Suprapubic skin (tissue), 4 donors: ENCODE data around the gene NTF4. TPM values are rescaled to one million over a fixed set of nuclear protein-coding genes. Genes with fewer than 3 reads are reported as not detected.
"Not testable (repeated sequence)": the region's sequence is repeated elsewhere in the genome, so short reads cannot be mapped to it uniquely, and the experiment has no call there.

Source experiments
- DNase-seq, 2 donors: peaks; one replicate each; pipeline ENCODE4 v3.0.0-alpha.2; 2019; ENCODE audit warnings: low spot score in 2 of 2
- H3K27ac ChIP-seq: fragments of 200-600 bp; sonication (generic); one replicate; pipeline ENCODE4 v1.5.1; 2019
- H3K27me3 ChIP-seq: fragments of 200-600 bp; sonication (generic); one replicate; pipeline ENCODE4 v1.5.1; 2019
- H3K36me3 ChIP-seq: fragments of 200-600 bp; sonication (generic); one replicate; pipeline ENCODE4 v1.5.1; 2019
- H3K4me1 ChIP-seq: fragments of 200-600 bp; sonication (generic); one replicate; pipeline ENCODE4 v1.5.1; 2019
- H3K4me3 ChIP-seq: fragments of 200-600 bp; sonication (generic); one replicate; pipeline ENCODE4 v1.5.1; 2019; ENCODE audit warnings: mild to moderate bottlenecking
- H3K9me3 ChIP-seq: fragments of 200-600 bp; sonication (generic); one replicate; pipeline ENCODE4 v1.5.1; 2019
- EP300 ChIP-seq: sonication (generic); formaldehyde crosslinking; IDR thresholded peaks from one replicate; pipeline ENCODE4 v1.6.1; 2017; ENCODE audit warnings: antibody characterized with exemption
- POLR2A ChIP-seq, 2 donors: fragments of 450-650 bp; IDR thresholded peaks; one replicate each; pipeline ENCODE4 v1.6.1; 2017; ENCODE audit warnings: antibody characterized with exemption in 2 of 2, mild to moderate bottlenecking in 2 of 2, moderate library complexity in 2 of 2
- POLR2AphosphoS5 ChIP-seq, 3 donors: sonication (generic); formaldehyde crosslinking; IDR thresholded peaks; one replicate each; pipeline ENCODE4 v1.6.1; 2017; ENCODE audit warnings: antibody characterized with exemption in 3 of 3
- WGBS: methylation state at CpG from one replicate; pipeline ENCODE4 v1.1.5; 2018; 5-methylcytosine and 5-hydroxymethylcytosine counted together
- total RNA-seq, 4 donors: library from RNA; depleted of rRNA; stranded (reverse); fragments of >200 nt; gene quantifications; one replicate each; pipeline ENCODE4 v1.1.0, GENCODE V29; 2016
- TF ChIP-seq, protein P1 (sequence below), 2 donors: fragments of 200-600 bp in 1 of 2; fragments of 450-650 bp in 1 of 2; sonication (generic) in 1 of 2; IDR thresholded peaks; one replicate each; pipeline ENCODE4 v1.5.1; 2016 to 2019; ENCODE audit warnings: antibody characterized with exemption in 2 of 2, mild to moderate bottlenecking in 1 of 2, moderate library complexity in 1 of 2

NTF4 gene
- total RNA-seq, 4 donors from 2014 or later, result 7.8 to 22.5 (median 13.1) TPM

- H3K9me3 ChIP-seq, result no peaks in the 10 kb centered on the region
- no peaks in the 10 kb centered on the region for H3K4me1 ChIP-seq
- H3K4me3 ChIP-seq, result no peak overlapping the region
- H3K27ac ChIP-seq, result no peak overlapping the region
- DNase-seq, result no peak
- no peaks in the 10 kb centered on the region for H3K36me3 ChIP-seq
- 73% methylated on average over 12 of the region's 17 CpGs for WGBS
- no peak for TF ChIP-seq EP300
- TF ChIP-seq, protein P1, sequence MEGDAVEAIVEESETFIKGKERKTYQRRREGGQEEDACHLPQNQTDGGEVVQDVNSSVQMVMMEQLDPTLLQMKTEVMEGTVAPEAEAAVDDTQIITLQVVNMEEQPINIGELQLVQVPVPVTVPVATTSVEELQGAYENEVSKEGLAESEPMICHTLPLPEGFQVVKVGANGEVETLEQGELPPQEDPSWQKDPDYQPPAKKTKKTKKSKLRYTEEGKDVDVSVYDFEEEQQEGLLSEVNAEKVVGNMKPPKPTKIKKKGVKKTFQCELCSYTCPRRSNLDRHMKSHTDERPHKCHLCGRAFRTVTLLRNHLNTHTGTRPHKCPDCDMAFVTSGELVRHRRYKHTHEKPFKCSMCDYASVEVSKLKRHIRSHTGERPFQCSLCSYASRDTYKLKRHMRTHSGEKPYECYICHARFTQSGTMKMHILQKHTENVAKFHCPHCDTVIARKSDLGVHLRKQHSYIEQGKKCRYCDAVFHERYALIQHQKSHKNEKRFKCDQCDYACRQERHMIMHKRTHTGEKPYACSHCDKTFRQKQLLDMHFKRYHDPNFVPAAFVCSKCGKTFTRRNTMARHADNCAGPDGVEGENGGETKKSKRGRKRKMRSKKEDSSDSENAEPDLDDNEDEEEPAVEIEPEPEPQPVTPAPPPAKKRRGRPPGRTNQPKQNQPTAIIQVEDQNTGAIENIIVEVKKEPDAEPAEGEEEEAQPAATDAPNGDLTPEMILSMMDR (IDR thresholded peaks at IDR 0.05), result no peak
- no peak for TF ChIP-seq POLR2AphosphoS5 (IDR thresholded peaks at IDR 0.05)
- no peak for TF ChIP-seq POLR2A (IDR thresholded peaks at IDR 0.05)
- no peaks in the 10 kb centered on the region for H3K27me3 ChIP-seq
These were observed 22.4 kb downstream of the NTF4 start for GRCh38 chr19:49042177-49042576.

DNA sequence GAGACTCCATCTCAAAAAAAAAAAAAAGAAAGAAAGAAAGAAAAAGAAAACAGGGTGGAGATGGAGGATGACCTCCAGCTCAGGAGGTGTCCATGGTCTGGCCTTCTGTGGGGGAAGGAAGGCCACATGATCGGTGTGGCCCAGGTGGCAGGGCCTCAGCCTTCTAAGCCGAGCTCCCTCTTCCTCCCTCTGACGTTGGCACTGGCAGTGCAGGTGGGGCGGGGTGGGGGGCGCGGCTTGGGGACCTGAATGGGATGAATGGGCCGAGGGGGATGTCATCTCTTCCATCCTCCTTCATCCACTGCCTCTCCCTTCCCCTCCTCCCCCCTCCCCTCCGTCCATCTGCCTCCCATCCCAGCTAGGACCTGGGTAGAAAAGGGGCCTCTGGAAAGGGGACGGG lies 24.9 kb downstream of the NTF4 start:
- H3K4me1 ChIP-seq, H3K9me3 ChIP-seq, DNase-seq, H3K27ac ChIP-seq, H3K4me3 ChIP-seq, H3K36me3 ChIP-seq, H3K27me3 ChIP-seq: not testable (repeated sequence)
- WGBS, result 59% methylated on average over 9 of the region's 9 CpGs

DNA sequence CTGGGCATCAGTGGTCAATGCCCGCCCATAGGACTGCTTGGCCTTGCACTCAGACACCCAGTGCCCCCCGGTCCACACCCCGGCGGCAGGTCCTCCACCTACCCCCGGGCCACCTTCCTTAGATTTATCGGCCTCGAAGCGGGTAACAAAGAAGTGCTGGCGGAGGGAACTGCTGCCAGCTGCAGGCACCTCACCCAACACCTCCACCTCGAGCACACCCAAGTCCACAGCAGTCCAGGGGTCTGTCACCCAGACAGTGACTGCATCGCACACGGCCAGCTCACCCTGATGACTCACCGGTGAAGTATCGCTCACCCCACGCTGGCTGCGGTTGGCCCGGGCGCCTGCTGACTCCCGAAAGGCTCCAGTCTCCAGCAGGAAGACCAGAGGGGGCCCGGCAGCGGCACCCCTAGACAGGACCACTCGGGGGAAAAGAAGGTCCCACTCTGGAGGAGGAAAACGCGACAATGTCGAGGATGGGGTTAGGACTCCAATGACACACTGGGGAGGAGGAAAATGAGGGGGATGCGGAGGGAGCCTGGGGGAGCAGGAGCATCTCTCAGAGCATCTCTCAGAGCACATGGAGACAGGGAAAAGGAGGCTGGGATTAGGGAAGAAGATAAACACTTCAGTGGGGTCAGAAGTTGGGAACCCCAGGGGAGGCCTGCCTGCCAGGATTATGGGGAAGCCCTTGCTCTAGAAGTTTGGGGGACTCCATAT lies 25.9 kb downstream of the NTF4 start:
- WGBS, result 86% methylated on average over 25 of the region's 26 CpGs
- H3K9me3 ChIP-seq, H3K27me3 ChIP-seq, H3K27ac ChIP-seq, H3K4me1 ChIP-seq, DNase-seq, H3K36me3 ChIP-seq, H3K4me3 ChIP-seq: not testable (repeated sequence)

- H3K4me3 ChIP-seq, H3K9me3 ChIP-seq, H3K27me3 ChIP-seq, H3K36me3 ChIP-seq, H3K4me1 ChIP-seq, DNase-seq, H3K27ac ChIP-seq: not testable (repeated sequence)
- 95% methylated on average over 6 of the region's 8 CpGs for WGBS
These were observed 26.5 kb downstream of the NTF4 start for GRCh38 chr19:49038111-49038510.

DNA sequence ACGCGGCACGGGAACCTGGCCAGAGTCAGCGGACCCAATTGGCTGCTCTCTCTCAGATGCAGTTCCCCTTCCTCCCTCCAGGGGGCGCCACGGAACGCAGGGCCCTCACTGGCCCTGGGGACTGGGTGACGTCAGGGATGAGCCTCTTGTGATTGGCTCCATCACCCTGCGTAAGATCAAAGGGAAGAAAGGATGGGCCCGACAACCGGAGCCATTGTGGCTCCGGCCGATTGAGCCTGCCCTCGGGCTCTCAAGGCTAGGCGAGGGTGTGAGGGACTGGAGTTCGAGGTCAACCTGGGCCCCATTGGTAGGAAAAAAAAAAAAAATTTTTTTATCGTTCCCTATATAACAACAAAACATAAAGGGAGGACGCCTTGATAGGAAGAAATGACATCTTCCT lies 27.8 kb downstream of the NTF4 start, which contains the start of gene CGB1:
TSS of gene CGB1 (minus strand) at position 81 of the 400 bp plus-strand sequence. CDS start 184 bp downstream, outside the sequence.
- H3K27ac ChIP-seq, DNase-seq, H3K4me1 ChIP-seq, H3K9me3 ChIP-seq, H3K27me3 ChIP-seq, H3K4me3 ChIP-seq, H3K36me3 ChIP-seq: not testable (repeated sequence)
- 59% methylated on average over 12 of the region's 18 CpGs for WGBS
- TF ChIP-seq, protein P1 (IDR thresholded peaks at IDR 0.05), result peak in 1 of 2 donors; percentile 19

- not testable (repeated sequence) for H3K9me3 ChIP-seq, H3K27me3 ChIP-seq, H3K36me3 ChIP-seq, H3K4me3 ChIP-seq, H3K27ac ChIP-seq, H3K4me1 ChIP-seq, DNase-seq
- TF ChIP-seq, protein P1 (IDR thresholded peaks at IDR 0.05), result peak in 1 of 2 donors; percentile 39
- 13% methylated on average over 24 of the region's 28 CpGs for WGBS
These were observed 32.8 kb downstream of the NTF4 start, which contains the start of gene CGB2 for GRCh38 chr19:49031642-49032301. TSS of gene CGB2 (plus strand) at chr19:49031890. CDS start at chr19:49032096, 206 bp downstream.

- 95% methylated on average over 3 of the region's 8 CpGs for WGBS
- not testable (repeated sequence) for H3K36me3 ChIP-seq, H3K4me3 ChIP-seq, H3K27me3 ChIP-seq, H3K27ac ChIP-seq, H3K9me3 ChIP-seq, H3K4me1 ChIP-seq, DNase-seq
These were observed 34.3 kb downstream of the NTF4 start for GRCh38 chr19:49030323-49030722.

DNA sequence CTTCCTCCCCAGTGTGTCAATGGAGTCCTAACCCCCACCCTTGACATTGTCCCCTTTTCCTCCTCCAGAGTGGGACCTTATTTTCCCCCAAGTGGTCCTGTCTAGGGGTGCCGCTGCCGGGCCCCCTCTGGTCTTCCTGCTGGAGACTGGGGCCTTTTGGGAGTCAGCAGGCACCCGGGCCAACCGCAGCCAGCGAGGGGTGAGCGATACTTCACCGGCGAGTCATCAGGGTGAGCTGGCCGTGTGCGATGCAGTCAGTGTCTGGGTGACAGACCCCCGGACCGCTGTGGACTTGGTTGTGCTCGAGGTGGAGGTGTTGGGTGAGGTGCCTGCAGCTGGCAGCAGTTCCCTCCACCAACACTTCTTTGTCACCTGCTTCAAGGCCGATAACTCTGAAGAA lies 34.9 kb downstream of the NTF4 start:
- WGBS, result 85% methylated on average over 14 of the region's 14 CpGs
- H3K4me3 ChIP-seq, H3K9me3 ChIP-seq, DNase-seq, H3K36me3 ChIP-seq, H3K27ac ChIP-seq, H3K4me1 ChIP-seq, H3K27me3 ChIP-seq: not testable (repeated sequence)

DNA sequence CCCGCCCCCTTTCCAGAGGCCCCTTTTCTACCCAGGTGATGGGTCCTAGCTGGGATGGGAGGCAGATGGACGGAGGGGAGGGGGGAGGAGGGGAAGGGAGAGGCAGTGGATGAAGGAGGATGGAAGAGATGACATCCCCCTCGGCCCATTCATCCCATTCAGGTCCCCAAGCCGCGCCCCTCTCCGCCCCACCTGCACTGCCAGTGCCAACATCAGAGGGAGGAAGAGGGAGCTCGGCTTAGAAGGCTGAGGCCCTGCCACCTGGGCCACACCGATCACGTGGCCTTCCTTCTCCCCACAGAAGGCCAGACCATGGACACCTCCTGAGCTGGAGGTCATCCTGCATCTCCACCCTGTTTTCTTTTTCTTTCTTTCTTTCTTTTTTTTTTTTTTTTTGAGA lies 35.9 kb downstream of the NTF4 start:
- not testable (repeated sequence) for H3K27me3 ChIP-seq, H3K27ac ChIP-seq, H3K36me3 ChIP-seq, H3K9me3 ChIP-seq, H3K4me3 ChIP-seq, H3K4me1 ChIP-seq, DNase-seq
- 89% methylated on average over 9 of the region's 9 CpGs for WGBS

GRCh38 chr19:49025599-49025998 lies 39.0 kb downstream of the NTF4 start:
- H3K27me3 ChIP-seq, DNase-seq, H3K27ac ChIP-seq, H3K4me3 ChIP-seq, H3K4me1 ChIP-seq, H3K9me3 ChIP-seq, H3K36me3 ChIP-seq: not testable (repeated sequence)
- WGBS, result 88% methylated on average over 4 of the region's 23 CpGs

- H3K9me3 ChIP-seq, H3K27me3 ChIP-seq, H3K4me3 ChIP-seq, DNase-seq, H3K27ac ChIP-seq, H3K4me1 ChIP-seq, H3K36me3 ChIP-seq: not testable (repeated sequence)
- WGBS, result 92% methylated on average over 4 of the region's 6 CpGs
These were observed 39.5 kb downstream of the NTF4 start for GRCh38 chr19:49025088-49025487.
